Spleen (tissue), 7 donors: ENCODE data around the gene BRAT1.

ENCODE experiments used
- CTCF ChIP-seq, 11 experiments: fragments of 200-600 bp in 7 of 11; fragments of 450-650 bp in 4 of 11; sonication (generic) in 4 of 11; IDR thresholded peaks in 8 of 11; conservative IDR thresholded peaks in 3 of 11; 1 replicate in 7 of 11; 2 replicates in 4 of 11; pipeline versions ENCODE4 v1.4.0 to v1.8.0; 2016 to 2021; ENCODE audit warnings: antibody characterized with exemption in 11 of 11, inconsistent platforms in 4 of 11, mild to moderate bottlenecking in 1 of 11
- POLR2AphosphoS5 ChIP-seq, 3 donors: sonication (generic); formaldehyde crosslinking; IDR thresholded peaks; one replicate each; pipeline ENCODE4 v1.5.1; 2017; ENCODE audit warnings: antibody characterized with exemption in 3 of 3
- donor health status: DM: no; HTN: no; CAD: no; lungs with moderate emphysema.
- donor health status: DM: no; HTN: no; CAD: no.
- donor health status: DM: no; HTN: no; CAD: no.

- TF ChIP-seq CTCF (IDR thresholded peaks at IDR 0.05 in 8 of 11, conservative IDR thresholded peaks at IDR 0.05 in 3 of 11) (no peak), POLR2AphosphoS5 (IDR thresholded peaks at IDR 0.05) (no peak)
These were observed 43.6 kb downstream of the BRAT1 start for GRCh38 chr7:2511769-2512168.
